Karpas-422 (cell line): ENCODE data around the gene RREB1. TPM values are rescaled to one million over a fixed set of nuclear protein-coding genes. Genes with fewer than 3 reads are reported as not detected.

Experiments used
- DNase-seq: peaks from one replicate; pipeline ENCODE4 v3.0.0-alpha.2; 2015
- H2AFZ ChIP-seq: fragments of 200-600 bp; sonication (generic); 2 replicates; pipeline ENCODE4 v1.6.1; 2014; ENCODE audit warnings: antibody characterized with exemption, low read length, mixed read lengths
- H3K27ac ChIP-seq: fragments of 200-600 bp; sonication (generic); 2 replicates; pipeline ENCODE4 v1.5.1; 2014; ENCODE audit warnings: mild to moderate bottlenecking, low read length, moderate library complexity
- H3K27me3 ChIP-seq: fragments of 200-600 bp; sonication (generic); 2 replicates; pipeline ENCODE4 v1.6.1; 2014; ENCODE audit warnings: low read length, mixed read lengths
- H3K36me3 ChIP-seq: fragments of 200-600 bp; sonication (generic); 2 replicates; pipeline ENCODE4 v1.6.1; 2014; ENCODE audit warnings: low read length, mixed read lengths; ENCODE audit not compliant: insufficient read depth
- H3K4me1 ChIP-seq: fragments of 200-600 bp; sonication (generic); 2 replicates; pipeline ENCODE4 v1.6.1; 2014; ENCODE audit warnings: mild to moderate bottlenecking, low read length, mixed read lengths
- H3K4me2 ChIP-seq: fragments of 200-600 bp; sonication (generic); 2 replicates; pipeline ENCODE4 v1.6.1; 2014; ENCODE audit warnings: low read length, low read depth, mild to moderate bottlenecking; ENCODE audit not compliant: poor library complexity, severe bottlenecking
- H3K4me3 ChIP-seq: fragments of 200-600 bp; sonication (generic); 2 replicates; pipeline ENCODE4 v1.5.1; 2014; ENCODE audit warnings: mild to moderate bottlenecking, antibody characterized with exemption, low read length, mixed read lengths
- H3K79me2 ChIP-seq: fragments of 200-600 bp; sonication (generic); 2 replicates; pipeline ENCODE4 v1.6.1; 2014; ENCODE audit warnings: mild to moderate bottlenecking, low read length, mixed read lengths
- H3K9ac ChIP-seq: fragments of 200-600 bp; sonication (generic); 2 replicates; pipeline ENCODE4 v1.6.0; 2014; ENCODE audit warnings: low read length
- H3K9me2 ChIP-seq: fragments of 200-600 bp; sonication (generic), shearing (Covaris generic); replicated peaks from 2 replicates; pipeline ENCODE4 v1.6.0; 2014; ENCODE audit warnings: mild to moderate bottlenecking, low read length, moderate library complexity; ENCODE audit not compliant: insufficient read depth
- H3K9me3 ChIP-seq: fragments of 300-700, 200-600 bp; sonication (generic); 2 replicates; pipeline ENCODE4 v1.6.1; 2014; ENCODE audit warnings: low read length, mixed read lengths
- H4K20me1 ChIP-seq: fragments of 200-600 bp; sonication (generic); 2 replicates; pipeline ENCODE4 v1.6.1; 2014; ENCODE audit warnings: mild to moderate bottlenecking, antibody characterized with exemption, low read length, low read depth; ENCODE audit not compliant: insufficient read depth
- total RNA-seq: library from RNA; depleted of rRNA; stranded (reverse); fragments of >200 nt; shearing (Covaris generic); gene quantifications from 2 replicates; pipeline ENCODE4 v1.2.3, GENCODE V29; 2014; ENCODE audit warnings: low replicate concordance

RREB1 gene
- total RNA-seq, 1 experiment from 2014 or later, result 5.0 TPM

DNA sequence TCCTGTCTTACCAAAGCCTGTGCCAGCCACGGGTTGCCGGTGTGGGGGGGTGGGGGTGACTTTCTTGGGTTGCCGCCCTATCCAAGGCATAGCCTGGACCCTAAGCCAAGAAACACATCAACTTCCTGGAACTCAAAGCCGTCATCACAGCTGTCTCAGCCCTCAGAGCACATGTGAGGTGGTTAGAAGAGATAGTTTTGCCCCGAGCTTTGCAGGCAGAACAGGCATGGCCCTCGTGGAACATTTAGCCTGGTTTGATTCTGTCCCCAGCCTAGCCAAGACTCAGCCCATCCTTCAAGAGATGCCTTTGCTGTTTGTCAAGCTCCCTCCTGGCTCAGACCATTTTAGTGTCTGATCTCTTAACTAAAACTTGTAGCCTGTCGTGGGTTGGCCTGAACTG lies 64.9 kb downstream of the RREB1 start:
- Histone ChIP-seq H3K36me3 (no peaks in the 10 kb centered on the region), H3K9me3 (no peaks in the 10 kb centered on the region), H3K27ac (no peak overlapping the region), H3K4me2 (no peak overlapping the region), H3K9me2 (no peaks in the 10 kb centered on the region), H2AFZ (no peak overlapping the region), H3K4me3 (no peak overlapping the region), H4K20me1 (peaks cover 36% of the 10 kb centered on the region), H3K9ac (no peak overlapping the region), H3K4me1 (peaks cover 43% of the 10 kb centered on the region), H3K79me2 (no peaks in the 10 kb centered on the region), H3K27me3 (no peaks in the 10 kb centered on the region)
- no peak for DNase-seq

DNA sequence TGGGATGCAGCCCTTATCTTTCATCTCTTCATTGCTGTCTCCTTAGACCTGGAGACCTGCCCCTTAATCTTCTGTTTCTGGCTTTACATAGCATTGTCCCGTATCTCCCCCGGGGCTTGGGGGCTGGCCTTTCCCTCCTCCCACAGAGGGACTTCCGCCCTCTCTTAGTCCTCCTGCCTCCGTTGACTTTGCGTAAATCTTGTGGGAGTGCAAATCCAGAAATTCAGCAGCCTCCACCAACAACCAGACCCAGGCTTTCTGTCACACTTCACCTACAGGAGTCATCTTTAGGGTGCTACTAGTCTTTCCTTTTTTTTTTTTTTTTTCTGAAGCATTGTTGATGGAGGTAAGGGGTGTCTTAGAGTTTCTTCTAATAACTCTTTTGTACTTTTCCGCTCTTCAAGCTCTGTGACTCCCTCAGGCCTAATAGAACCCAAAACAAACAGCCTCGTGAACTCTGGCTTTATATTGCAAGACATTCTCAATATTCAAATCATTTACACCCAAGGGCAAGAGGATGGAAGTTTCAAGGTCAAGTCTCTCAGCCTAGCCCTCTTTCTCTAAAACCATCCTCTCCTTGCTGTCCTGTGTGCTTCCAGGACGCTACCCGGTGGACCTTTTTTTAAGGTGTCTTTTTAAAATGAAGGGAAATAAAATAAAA lies 66.2 kb downstream of the RREB1 start:
- no peak for DNase-seq
- peaks cover 34% of the 10 kb centered on the region for H3K4me1 ChIP-seq
- peaks cover 32% of the 10 kb centered on the region for H4K20me1 ChIP-seq
- no peak overlapping the region for H3K4me2 ChIP-seq
- no peaks in the 10 kb centered on the region for H3K36me3 ChIP-seq
- H3K9ac ChIP-seq, result no peak overlapping the region
- H3K27ac ChIP-seq, result no peak overlapping the region
- H3K79me2 ChIP-seq, result no peaks in the 10 kb centered on the region
- no peak overlapping the region for H3K4me3 ChIP-seq
- no peaks in the 10 kb centered on the region for H3K9me3 ChIP-seq
- H3K27me3 ChIP-seq, result no peaks in the 10 kb centered on the region
- H2AFZ ChIP-seq, result no peak overlapping the region
- no peaks in the 10 kb centered on the region for H3K9me2 ChIP-seq

DNA sequence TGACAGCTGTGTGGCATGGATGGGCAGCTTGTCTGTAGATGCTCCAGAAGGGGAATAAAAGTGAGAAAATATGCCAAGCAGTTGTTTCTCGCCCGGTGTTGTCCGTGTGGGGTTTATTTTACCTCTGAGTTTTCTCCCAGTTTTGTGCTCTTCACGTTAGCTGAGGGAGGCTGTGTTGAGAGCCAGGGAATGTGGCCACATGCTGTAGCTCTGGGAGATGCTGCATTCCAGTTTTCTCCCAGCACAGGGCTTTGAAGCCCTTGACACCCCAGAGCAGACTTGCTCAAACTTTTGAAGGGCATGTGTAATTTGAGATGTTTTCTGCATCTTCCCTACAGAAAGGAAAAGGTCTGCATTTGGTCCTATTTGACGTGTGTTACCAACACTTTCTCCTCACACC lies 67.7 kb downstream of the RREB1 start:
- Histone ChIP-seq H3K4me1 (peaks cover 19% of the 10 kb centered on the region), H3K9ac (no peak overlapping the region), H3K79me2 (no peaks in the 10 kb centered on the region), H3K4me3 (no peak overlapping the region), H3K27me3 (no peaks in the 10 kb centered on the region), H3K9me2 (no peaks in the 10 kb centered on the region), H4K20me1 (peaks cover 27% of the 10 kb centered on the region), H3K4me2 (no peak overlapping the region), H3K36me3 (no peaks in the 10 kb centered on the region), H3K27ac (no peak overlapping the region), H2AFZ (no peak overlapping the region), H3K9me3 (no peaks in the 10 kb centered on the region)
- no peak for DNase-seq

DNA sequence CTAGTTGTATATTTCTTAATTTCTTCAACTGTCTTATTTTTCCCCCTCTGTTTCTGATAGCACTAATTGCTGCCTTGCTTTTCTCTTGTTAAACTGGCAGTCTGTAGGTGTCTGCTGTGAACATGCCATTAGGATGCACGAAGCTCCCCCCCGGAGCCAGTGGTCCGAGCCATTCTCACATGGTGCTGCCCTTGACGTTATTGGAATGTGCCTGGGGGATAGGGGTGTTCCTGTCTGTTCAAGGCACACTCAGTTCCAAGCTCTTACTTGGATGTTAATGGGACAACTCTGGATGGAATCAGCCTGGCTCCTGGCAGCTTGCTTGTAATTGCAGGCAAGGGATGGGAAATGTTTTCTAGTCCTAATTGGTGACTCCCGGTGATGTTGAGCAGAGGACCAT lies 68.4 kb downstream of the RREB1 start:
- no peak overlapping the region for H3K4me3 ChIP-seq
- peaks cover 25% of the 10 kb centered on the region for H4K20me1 ChIP-seq
- H3K27ac ChIP-seq, result no peak overlapping the region
- peaks cover 12% of the 10 kb centered on the region for H3K4me1 ChIP-seq
- no peak overlapping the region for H3K9ac ChIP-seq
- H3K9me2 ChIP-seq, result no peaks in the 10 kb centered on the region
- no peak for DNase-seq
- no peak overlapping the region for H3K4me2 ChIP-seq
- no peaks in the 10 kb centered on the region for H3K9me3 ChIP-seq
- H3K79me2 ChIP-seq, result no peaks in the 10 kb centered on the region
- H3K36me3 ChIP-seq, result no peaks in the 10 kb centered on the region
- H3K27me3 ChIP-seq, result no peaks in the 10 kb centered on the region
- no peak overlapping the region for H2AFZ ChIP-seq

DNA sequence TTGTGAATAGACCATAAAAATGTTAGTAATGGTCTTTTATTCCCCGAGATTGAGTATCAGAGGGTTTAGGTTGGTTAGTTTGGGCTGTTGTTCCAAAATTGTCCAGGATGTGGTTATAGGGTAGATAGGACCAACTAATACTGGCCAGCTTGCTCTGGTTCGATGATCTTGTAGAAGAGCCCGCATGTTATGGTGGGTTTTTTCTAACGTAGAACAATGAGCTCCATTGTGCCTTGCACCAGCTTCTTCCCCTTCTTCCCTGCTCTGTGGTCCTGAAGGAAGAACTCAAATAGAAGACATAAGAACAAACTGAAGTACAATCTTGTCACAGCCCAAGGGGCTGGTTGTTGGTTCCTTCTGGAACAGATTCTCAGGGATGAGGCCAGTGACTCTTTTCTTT lies 70.5 kb downstream of the RREB1 start:
- H3K9me2 ChIP-seq, result no peaks in the 10 kb centered on the region
- H3K4me1 ChIP-seq, result peaks cover 3% of the 10 kb centered on the region; the same call in 1 of the 2 replicates
- no peak overlapping the region for H3K27ac ChIP-seq
- H3K4me3 ChIP-seq, result no peak overlapping the region
- no peak for DNase-seq
- no peaks in the 10 kb centered on the region for H3K27me3 ChIP-seq
- H2AFZ ChIP-seq, result no peak overlapping the region
- no peak overlapping the region for H3K4me2 ChIP-seq
- H3K9ac ChIP-seq, result no peak overlapping the region
- H3K79me2 ChIP-seq, result no peaks in the 10 kb centered on the region
- peaks cover 10% of the 10 kb centered on the region for H4K20me1 ChIP-seq
- no peaks in the 10 kb centered on the region for H3K9me3 ChIP-seq
- H3K36me3 ChIP-seq, result no peaks in the 10 kb centered on the region

DNA sequence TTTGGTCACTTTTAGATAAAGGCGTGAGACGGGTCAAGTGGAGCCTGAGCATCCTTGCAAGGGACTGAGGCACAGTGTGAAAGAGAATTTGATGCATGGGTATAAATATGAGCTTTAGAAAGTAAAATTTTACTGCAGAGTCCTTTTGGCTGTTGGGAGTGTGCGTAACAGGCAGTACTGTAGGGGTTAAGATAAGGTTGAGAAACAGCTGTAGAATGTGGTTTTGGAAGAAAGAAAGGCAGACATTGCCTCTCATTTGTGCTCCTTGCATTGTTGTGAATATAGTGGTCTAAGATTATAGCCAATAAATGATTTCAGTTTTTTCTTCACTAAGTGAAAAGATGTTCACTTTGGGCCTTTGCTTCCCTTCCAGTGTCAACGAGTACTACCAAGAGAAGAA lies 73.0 kb downstream of the RREB1 start:
- DNase-seq, result no peak
- H2AFZ ChIP-seq, result no peak overlapping the region
- H3K79me2 ChIP-seq, result no peaks in the 10 kb centered on the region
- no peak overlapping the region for H3K27ac ChIP-seq
- no peak overlapping the region for H3K4me2 ChIP-seq
- H3K36me3 ChIP-seq, result no peaks in the 10 kb centered on the region
- H3K4me1 ChIP-seq, result no peaks in the 10 kb centered on the region
- H3K9me3 ChIP-seq, result no peaks in the 10 kb centered on the region
- no peaks in the 10 kb centered on the region for H3K9me2 ChIP-seq
- H4K20me1 ChIP-seq, result peaks cover 3% of the 10 kb centered on the region; the same call in 1 of the 2 replicates
- no peak overlapping the region for H3K9ac ChIP-seq
- no peaks in the 10 kb centered on the region for H3K27me3 ChIP-seq
- no peak overlapping the region for H3K4me3 ChIP-seq

DNA sequence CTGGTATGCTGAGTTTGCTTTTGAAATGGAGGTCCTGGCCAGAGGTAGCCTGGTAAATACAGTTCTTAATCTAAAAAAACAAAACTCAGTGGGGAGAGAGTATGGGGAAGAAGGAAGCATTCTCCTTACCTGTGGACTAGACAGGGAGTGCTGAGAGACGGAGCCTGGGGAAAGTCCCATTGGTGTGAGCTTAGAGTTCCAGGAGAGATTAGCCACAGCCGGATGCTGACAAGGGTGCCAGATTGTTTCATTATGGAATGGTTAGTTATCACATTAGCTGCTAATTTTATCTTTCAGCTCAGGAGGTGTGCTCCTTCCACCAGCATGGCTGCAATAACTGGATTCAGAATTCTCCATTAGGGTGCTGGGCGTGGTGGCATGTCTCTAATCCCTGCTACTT lies 75.9 kb downstream of the RREB1 start:
- H3K4me3 ChIP-seq, result no peak overlapping the region
- no peaks in the 10 kb centered on the region for H3K79me2 ChIP-seq
- H4K20me1 ChIP-seq, result 0 out of 2 replicates have a peak, but pooled peaks cover 2% of the 10 kb centered on the region
- no peaks in the 10 kb centered on the region for H3K27me3 ChIP-seq
- no peaks in the 10 kb centered on the region for H3K9me2 ChIP-seq
- no peak overlapping the region for H3K4me2 ChIP-seq
- no peak overlapping the region for H3K9ac ChIP-seq
- H3K9me3 ChIP-seq, result no peaks in the 10 kb centered on the region
- H3K4me1 ChIP-seq, result peaks cover 6% of the 10 kb centered on the region
- H3K36me3 ChIP-seq, result no peaks in the 10 kb centered on the region
- H3K27ac ChIP-seq, result no peak overlapping the region
- H2AFZ ChIP-seq, result no peak overlapping the region
- no peak for DNase-seq

DNA sequence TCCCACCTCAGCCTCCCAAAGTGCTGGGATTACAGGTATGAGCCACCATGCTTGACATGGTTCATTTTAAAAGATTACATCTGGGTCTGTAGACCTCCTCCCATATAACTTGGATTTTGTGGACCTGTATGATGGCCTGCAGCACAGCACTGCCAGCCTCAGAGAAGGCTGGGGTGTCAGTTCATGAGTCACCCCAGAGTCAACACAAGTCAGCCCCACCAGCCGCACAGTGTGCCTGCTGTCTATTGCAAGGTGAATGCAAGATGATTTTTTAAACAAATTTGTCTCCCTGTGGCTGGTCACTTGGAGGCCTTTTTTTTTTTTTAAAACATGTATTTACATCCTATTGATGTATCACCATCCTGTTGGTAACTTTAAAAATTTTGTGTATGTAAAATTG lies 76.7 kb downstream of the RREB1 start:
- Histone ChIP-seq H3K9ac (no peak overlapping the region), H3K79me2 (no peaks in the 10 kb centered on the region)

More for the DNA sequence above, 76.7 kb downstream of the RREB1 start:
- H3K27ac ChIP-seq, result no peak overlapping the region
- no peaks in the 10 kb centered on the region for H3K36me3 ChIP-seq
- H2AFZ ChIP-seq, result no peak overlapping the region
- no peaks in the 10 kb centered on the region for H4K20me1 ChIP-seq
- no peaks in the 10 kb centered on the region for H3K9me3 ChIP-seq
- no peak overlapping the region for H3K4me2 ChIP-seq
- no peaks in the 10 kb centered on the region for H3K27me3 ChIP-seq
- peaks cover 9% of the 10 kb centered on the region for H3K4me1 ChIP-seq
- no peak overlapping the region for H3K4me3 ChIP-seq
- no peaks in the 10 kb centered on the region for H3K9me2 ChIP-seq
- DNase-seq, result no peak
